ENCODE measurements around the gene SMYD2. TPM values are rescaled to one million over a fixed set of nuclear protein-coding genes. Genes with fewer than 3 reads are reported as not detected.

SMYD2 gene
- total RNA-seq, 1 experiment from 2014 or later: 47.5 TPM

GRCh38 chr1:214342525-214342924, 61.6 kb downstream of the SMYD2 start:
- peaks cover 4% of the 10 kb centered on the region for H3K9me3 Mint-ChIP-seq (ENCODE audit: low read depth, unreplicated experiment)
- no peaks in the 10 kb centered on the region for H3K4me1 Mint-ChIP-seq (ENCODE audit: low read depth, unreplicated experiment)
- no peak for TF ChIP-seq CTCF (IDR thresholded peaks at IDR 0.05; ENCODE audit: unreplicated experiment)
- H3K36me3 Mint-ChIP-seq (ENCODE audit: insufficient read depth, unreplicated experiment): peaks cover 40% of the 10 kb centered on the region
- intact Hi-C loops (cut with micrococcal nuclease; ENCODE audit: unreplicated experiment): no loop called here
- CTCF ChIA-PET: no interaction called here
- H3K4me3 Mint-ChIP-seq (ENCODE audit: low read depth, unreplicated experiment): no peak overlapping the region
- no peaks in the 10 kb centered on the region for H3K27me3 Mint-ChIP-seq (ENCODE audit: unreplicated experiment)
- no peak for DNase-seq
- BruUV-seq (replicated peaks): no TSS peak
- no peak overlapping the region for H3K27ac Mint-ChIP-seq (ENCODE audit: unreplicated experiment)

GRCh38 chr1:214344897-214345296, 63.9 kb downstream of the SMYD2 start:
- Mint-ChIP-seq H3K27me3 (ENCODE audit: unreplicated experiment) (no peaks in the 10 kb centered on the region), H3K36me3 (ENCODE audit: insufficient read depth, unreplicated experiment) (peaks cover 42% of the 10 kb centered on the region), H3K9me3 (ENCODE audit: low read depth, unreplicated experiment) (peaks cover 4% of the 10 kb centered on the region), H3K4me1 (ENCODE audit: low read depth, unreplicated experiment) (no peaks in the 10 kb centered on the region), H3K27ac (ENCODE audit: unreplicated experiment) (no peak overlapping the region), H3K4me3 (ENCODE audit: low read depth, unreplicated experiment) (no peak overlapping the region)
- BruUV-seq (replicated peaks): no TSS peak
- no peak for TF ChIP-seq CTCF (IDR thresholded peaks at IDR 0.05; ENCODE audit: unreplicated experiment)
- intact Hi-C loops (cut with micrococcal nuclease; ENCODE audit: unreplicated experiment): no loop called here
- no peak for DNase-seq
- CTCF ChIA-PET: no interaction called here

- Mint-ChIP-seq H3K4me1 (ENCODE audit: low read depth, unreplicated experiment) (no peaks in the 10 kb centered on the region), H3K27ac (ENCODE audit: unreplicated experiment) (no peak overlapping the region), H3K27me3 (ENCODE audit: unreplicated experiment) (no peaks in the 10 kb centered on the region), H3K4me3 (ENCODE audit: low read depth, unreplicated experiment) (no peak overlapping the region), H3K36me3 (ENCODE audit: insufficient read depth, unreplicated experiment) (peaks cover 41% of the 10 kb centered on the region), H3K9me3 (ENCODE audit: low read depth, unreplicated experiment) (peaks cover 4% of the 10 kb centered on the region)
- intact Hi-C loops (cut with micrococcal nuclease; ENCODE audit: unreplicated experiment): no loop called here
- TF ChIP-seq CTCF (IDR thresholded peaks at IDR 0.05; ENCODE audit: unreplicated experiment): no peak
- DNase-seq: no peak
- no TSS peak for BruUV-seq (replicated peaks)
- CTCF ChIA-PET: interaction anchor here (0.7 to 1.4 kb wide), 4 partner anchors 17 to 352 kb away, joined by 3 to 4 read pairs (median 3); no protein-coding TSS in a partner anchor
Measured at GRCh38 chr1:214349008-214349407, 68.0 kb downstream of the SMYD2 start.

GRCh38 chr1:214349781-214350180, 68.8 kb downstream of the SMYD2 start:
- no TSS peak for BruUV-seq (replicated peaks)
- DNase-seq: no peak

More at GRCh38 chr1:214349781-214350180, 68.8 kb downstream of the SMYD2 start:
- no peak for TF ChIP-seq CTCF (IDR thresholded peaks at IDR 0.05; ENCODE audit: unreplicated experiment)
- peaks cover 3% of the 10 kb centered on the region for H3K9me3 Mint-ChIP-seq (ENCODE audit: low read depth, unreplicated experiment)
- CTCF ChIA-PET: interaction anchor here (0.7 to 1.4 kb wide), 5 partner anchors 18 to 353 kb away, joined by 3 to 4 read pairs (median 3); no protein-coding TSS in a partner anchor
- H3K27ac Mint-ChIP-seq (ENCODE audit: unreplicated experiment): no peak overlapping the region
- H3K4me1 Mint-ChIP-seq (ENCODE audit: low read depth, unreplicated experiment): no peaks in the 10 kb centered on the region
- no peak overlapping the region for H3K4me3 Mint-ChIP-seq (ENCODE audit: low read depth, unreplicated experiment)
- intact Hi-C loops (cut with micrococcal nuclease; ENCODE audit: unreplicated experiment): no loop called here
- H3K27me3 Mint-ChIP-seq (ENCODE audit: unreplicated experiment): no peaks in the 10 kb centered on the region
- H3K36me3 Mint-ChIP-seq (ENCODE audit: insufficient read depth, unreplicated experiment): peaks cover 38% of the 10 kb centered on the region
